H9 (cell line): ENCODE results near the gene VPS18. TPM values are rescaled to one million over a fixed set of nuclear protein-coding genes. Genes with fewer than 3 reads are reported as not detected.

ENCODE experiments used
- DNase-seq: peaks from one replicate; pipeline ENCODE4 v3.0.0-alpha.2; 2017
- H2AFZ ChIP-seq: one replicate; pipeline ENCODE4 v1.6.1; 2013; ENCODE audit warnings: mild to moderate bottlenecking, low read length, control low read depth, moderate library complexity
- H2AK5ac ChIP-seq: 2 replicates; pipeline ENCODE4 v1.6.1; 2013; ENCODE audit warnings: low read length, control low read depth, mixed read lengths; ENCODE audit not compliant: insufficient read length
- H2BK120ac ChIP-seq: one replicate; pipeline ENCODE4 v1.6.1; 2013; ENCODE audit warnings: low read depth, mild to moderate bottlenecking, low read length, control low read depth, inconsistent platforms; ENCODE audit not compliant: poor library complexity, severe bottlenecking
- H2BK12ac ChIP-seq: 2 replicates; pipeline ENCODE4 v1.6.1; 2013; ENCODE audit warnings: low read length, control low read depth, mixed read lengths, low read depth; ENCODE audit not compliant: insufficient read length
- H2BK15ac ChIP-seq: 2 replicates; pipeline ENCODE4 v1.6.1; 2013; ENCODE audit warnings: low read depth, low read length, control low read depth
- H2BK20ac ChIP-seq: one replicate; pipeline ENCODE4 v1.6.1; 2013; ENCODE audit warnings: low read depth, mild to moderate bottlenecking, low read length, control low read depth, inconsistent platforms; ENCODE audit not compliant: poor library complexity, severe bottlenecking
- H2BK5ac ChIP-seq: 2 replicates; pipeline ENCODE4 v1.6.1; 2013; ENCODE audit warnings: low read length, control low read depth, mixed read lengths; ENCODE audit not compliant: insufficient read length
- H3K14ac ChIP-seq: 2 replicates; pipeline ENCODE4 v1.6.1; 2013; ENCODE audit warnings: low read length, control low read depth; ENCODE audit not compliant: insufficient read depth
- H3K18ac ChIP-seq: 2 replicates; pipeline ENCODE4 v1.6.1; 2013; ENCODE audit warnings: low read depth, mild to moderate bottlenecking, mixed read lengths, low read length, control low read depth; ENCODE audit not compliant: insufficient read length
- H3K23ac ChIP-seq: 2 replicates; pipeline ENCODE4 v1.6.1; 2013; ENCODE audit warnings: low read length, control low read depth, mixed read lengths, low read depth; ENCODE audit not compliant: insufficient read length
- H3K23me2 ChIP-seq: 2 replicates; pipeline ENCODE4 v1.6.1; 2013; ENCODE audit warnings: low read depth, mild to moderate bottlenecking, mixed read lengths, low read length, control low read depth; ENCODE audit not compliant: insufficient read length, poor library complexity, severe bottlenecking
- H3K27ac ChIP-seq: 2 replicates; pipeline ENCODE4 v1.5.1; 2013; ENCODE audit warnings: low read length, control low read depth, mixed read lengths, low read depth; ENCODE audit not compliant: insufficient read length
- H3K27me3 ChIP-seq: 2 replicates; pipeline ENCODE4 v1.6.1; 2013; ENCODE audit warnings: low read length, control low read depth, inconsistent platforms; ENCODE audit not compliant: insufficient read depth
- H3K4ac ChIP-seq: 2 replicates; pipeline ENCODE4 v1.6.1; 2013; ENCODE audit warnings: low read depth, mild to moderate bottlenecking, control low read depth, inconsistent platforms, low read length, moderate library complexity
- H3K4me1 ChIP-seq: 2 replicates; pipeline ENCODE4 v1.6.1; 2013; ENCODE audit warnings: low read length, control low read depth, inconsistent platforms; ENCODE audit not compliant: insufficient read depth
- H3K4me2 ChIP-seq: 2 replicates; pipeline ENCODE4 v1.6.1; 2013; ENCODE audit warnings: low read length, control low read depth, mixed read lengths; ENCODE audit not compliant: insufficient read length, insufficient read depth
- H3K56ac ChIP-seq: 2 replicates; pipeline ENCODE4 v1.6.1; 2013; ENCODE audit warnings: low read depth, mild to moderate bottlenecking, mixed read lengths, low read length, control low read depth; ENCODE audit not compliant: insufficient read length
- H3K79me1 ChIP-seq: 2 replicates; pipeline ENCODE4 v1.6.1; 2013; ENCODE audit warnings: low read depth, mild to moderate bottlenecking, moderate library complexity, low read length, control low read depth, inconsistent platforms; ENCODE audit not compliant: insufficient read depth, poor library complexity, severe bottlenecking
- H3K79me2 ChIP-seq: 2 replicates; pipeline ENCODE4 v1.6.1; 2013; ENCODE audit warnings: low read length, control low read depth, inconsistent platforms; ENCODE audit not compliant: insufficient read depth
- H3K9ac ChIP-seq: 2 replicates; pipeline ENCODE4 v1.6.1; 2013; ENCODE audit warnings: low read length, control low read depth, mixed read lengths; ENCODE audit not compliant: insufficient read length; ENCODE audit errors: extremely low read depth
- H3K9me3 ChIP-seq: one replicate; pipeline ENCODE4 v1.6.1; 2013; ENCODE audit warnings: low read depth, low read length, inconsistent platforms; ENCODE audit not compliant: control insufficient read depth
- H3T11ph ChIP-seq: one replicate; pipeline ENCODE4 v1.6.1; 2013; ENCODE audit warnings: mild to moderate bottlenecking, low read length, control low read depth, inconsistent platforms
- H4K20me1 ChIP-seq: one replicate; pipeline ENCODE4 v1.6.1; 2013; ENCODE audit not compliant: control insufficient read depth, insufficient read length, insufficient read depth
- H4K5ac ChIP-seq: 2 replicates; pipeline ENCODE4 v1.6.1; 2013; ENCODE audit warnings: low read depth, mild to moderate bottlenecking, mixed read lengths, low read length, control low read depth; ENCODE audit not compliant: insufficient read length
- H4K8ac ChIP-seq: replicated peaks from 2 replicates; pipeline ENCODE4 v1.6.1; 2013; ENCODE audit warnings: low read length, control low read depth, mixed read lengths, low read depth; ENCODE audit not compliant: insufficient read length
- H4K91ac ChIP-seq: 2 replicates; pipeline ENCODE4 v1.6.1; 2013; ENCODE audit warnings: low read depth, mild to moderate bottlenecking, moderate library complexity, mixed read lengths, low read length, control low read depth; ENCODE audit not compliant: insufficient read length
- H3K27ac Mint-ChIP-seq, 3 experiments: 2 replicates in 2 of 3; 3 replicates in 1 of 3; pipeline ENCODE4 v1.8.0; 2020 to 2021; ENCODE audit warnings: mixed read lengths in 3 of 3, mild to moderate bottlenecking in 1 of 3, moderate library complexity in 1 of 3
- H3K27me3 Mint-ChIP-seq: 2 replicates; pipeline ENCODE4 v1.8.0; 2021; ENCODE audit warnings: low read depth, mild to moderate bottlenecking, moderate library complexity, mixed read lengths
- H3K36me3 Mint-ChIP-seq, 3 experiments: 2 replicates in 2 of 3; 3 replicates in 1 of 3; pipeline ENCODE4 v1.8.0; 2020 to 2021; ENCODE audit warnings: low read depth in 3 of 3, mixed read lengths in 3 of 3; ENCODE audit not compliant: insufficient read depth in 1 of 3
- H3K4me1 Mint-ChIP-seq, 2 experiments: 2 replicates each; pipeline ENCODE4 v1.8.0; 2020; ENCODE audit warnings: mixed read lengths in 2 of 2
- H3K4me3 Mint-ChIP-seq, 2 experiments: 2 replicates in 1 of 2; 3 replicates in 1 of 2; pipeline ENCODE4 v1.8.0; 2020 to 2021; ENCODE audit warnings: mild to moderate bottlenecking in 2 of 2, mixed read lengths in 2 of 2, moderate library complexity in 1 of 2
- H3K9me3 Mint-ChIP-seq, 2 experiments: 2 replicates in 1 of 2; 3 replicates in 1 of 2; pipeline ENCODE4 v1.8.0; 2020; ENCODE audit warnings: mild to moderate bottlenecking in 2 of 2, mixed read lengths in 2 of 2, moderate library complexity in 1 of 2
- whole genome bisulfite sequencing: extraction: QIAGEN DNeasy Blood & Tissue Kit; methylation state at CpG from one replicate; pipeline ENCODE4 v1.1.7; 2013; ENCODE audit warnings: missing lambda C conversion rate, low lambda C conversion rate, mixed read lengths; ENCODE audit not compliant: insufficient read length; ENCODE audit errors: extremely low coverage; 5-methylcytosine and 5-hydroxymethylcytosine counted together
- total RNA-seq: library from RNA; stranded (reverse); gene quantifications from 2 replicates; pipeline ENCODE4 v1.2.1, GENCODE V29; 2021
- TF ChIP-seq, protein P1 (sequence below): fragments of 200-600 bp; sonication (generic); conservative IDR thresholded peaks from 3 replicates; pipeline ENCODE4 v1.8.0; 2021; ENCODE audit warnings: antibody characterized with exemption, mild to moderate bottlenecking

Gene VPS18
- total RNA-seq, 1 experiment from 2014 or later: 45.0 TPM

DNA sequence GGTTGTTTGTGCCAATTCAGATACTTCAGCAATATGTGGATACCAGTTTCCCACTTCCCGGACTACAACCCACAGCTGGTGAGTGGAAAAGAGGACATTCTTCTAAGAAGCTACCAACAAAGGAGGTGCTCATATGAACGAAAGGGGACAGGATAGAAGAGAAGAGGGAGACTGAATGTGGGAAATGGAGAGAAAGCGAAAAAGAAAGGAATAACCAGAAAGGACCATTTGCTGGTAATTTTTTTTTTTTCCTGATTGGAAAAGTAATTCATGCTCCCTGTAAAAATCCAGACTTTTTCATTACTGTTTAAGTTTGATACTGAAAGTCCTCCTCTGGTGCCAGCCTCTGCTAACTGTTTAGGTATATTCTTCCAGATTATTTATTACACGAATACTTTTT is 57.5 kb downstream of the VPS18 start:
- no peak overlapping the region for H3K14ac ChIP-seq
- no peaks in the 10 kb centered on the region; a peak in 1 of 5 replicates for H3K9me3 Mint-ChIP-seq
- H3K4ac ChIP-seq: no peak overlapping the region
- peaks cover 18 to 29% (median 28%) of the 10 kb centered on the region in 3 experiments for H3K36me3 Mint-ChIP-seq
- H3K79me2 ChIP-seq: no peaks in the 10 kb centered on the region; the same call in 1 of the 2 replicates
- H2BK12ac ChIP-seq: no peak overlapping the region
- H3K4me2 ChIP-seq: no peak overlapping the region
- peaks cover 6% of the 10 kb centered on the region for H3K27me3 Mint-ChIP-seq
- TF ChIP-seq, protein P1, sequence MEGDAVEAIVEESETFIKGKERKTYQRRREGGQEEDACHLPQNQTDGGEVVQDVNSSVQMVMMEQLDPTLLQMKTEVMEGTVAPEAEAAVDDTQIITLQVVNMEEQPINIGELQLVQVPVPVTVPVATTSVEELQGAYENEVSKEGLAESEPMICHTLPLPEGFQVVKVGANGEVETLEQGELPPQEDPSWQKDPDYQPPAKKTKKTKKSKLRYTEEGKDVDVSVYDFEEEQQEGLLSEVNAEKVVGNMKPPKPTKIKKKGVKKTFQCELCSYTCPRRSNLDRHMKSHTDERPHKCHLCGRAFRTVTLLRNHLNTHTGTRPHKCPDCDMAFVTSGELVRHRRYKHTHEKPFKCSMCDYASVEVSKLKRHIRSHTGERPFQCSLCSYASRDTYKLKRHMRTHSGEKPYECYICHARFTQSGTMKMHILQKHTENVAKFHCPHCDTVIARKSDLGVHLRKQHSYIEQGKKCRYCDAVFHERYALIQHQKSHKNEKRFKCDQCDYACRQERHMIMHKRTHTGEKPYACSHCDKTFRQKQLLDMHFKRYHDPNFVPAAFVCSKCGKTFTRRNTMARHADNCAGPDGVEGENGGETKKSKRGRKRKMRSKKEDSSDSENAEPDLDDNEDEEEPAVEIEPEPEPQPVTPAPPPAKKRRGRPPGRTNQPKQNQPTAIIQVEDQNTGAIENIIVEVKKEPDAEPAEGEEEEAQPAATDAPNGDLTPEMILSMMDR: no peak
- H2BK20ac ChIP-seq: no peak overlapping the region
- no peak overlapping the region for H3K27ac ChIP-seq
- no peak for DNase-seq
- H3K56ac ChIP-seq: no peak overlapping the region
- H3K27me3 ChIP-seq: no peaks in the 10 kb centered on the region
- peaks cover 5% of the 10 kb centered on the region; the same call in 1 of the 2 replicates for H3K4me1 ChIP-seq
- no peak overlapping the region for H3T11ph ChIP-seq
- H4K8ac ChIP-seq: no peak overlapping the region
- H4K91ac ChIP-seq: no peak overlapping the region
- H3K9ac ChIP-seq: no peak overlapping the region
- WGBS: no CpG with 5 or more reads among the region's 4 CpGs
- no peak overlapping the region for H2BK5ac ChIP-seq
- H3K23ac ChIP-seq: no peak overlapping the region
- no peaks in the 10 kb centered on the region for H4K20me1 ChIP-seq
- no peak overlapping the region for H2BK120ac ChIP-seq
- H2BK15ac ChIP-seq: no peak overlapping the region
- no peaks in the 10 kb centered on the region for H3K79me1 ChIP-seq
- peak overlapping the region; percentile 87 to 96 for H3K4me3 Mint-ChIP-seq
- H3K18ac ChIP-seq: no peak overlapping the region
- H2AFZ ChIP-seq: no peak overlapping the region
- peaks cover 18% of the 10 kb centered on the region for H3K23me2 ChIP-seq
- peaks cover 40 to 58% of the 10 kb centered on the region in 2 experiments for H3K4me1 Mint-ChIP-seq
- H3K9me3 ChIP-seq: no peaks in the 10 kb centered on the region
- H2AK5ac ChIP-seq: no peak overlapping the region
- H4K5ac ChIP-seq: no peak overlapping the region
- peak overlapping the region; percentile 86 to 99 (median 98); a peak in 4 of 7 replicates for H3K27ac Mint-ChIP-seq
